Heart left ventricle (tissue), 16 donors: ENCODE measurements around the gene HP. TPM values are rescaled to one million over a fixed set of nuclear protein-coding genes. Genes with fewer than 3 reads are reported as not detected.
A peak's percentile ranks its signal among the peaks of the same experiment; 100 is the strongest.

ENCODE experiments used
- ATAC-seq, 4 donors: fragments of 200-7000 bp; cut with Tn5 transposase; one replicate each; pipeline ENCODE4 v1.9.1; 2020 to 2022; ENCODE audit warnings: moderate library complexity in 4 of 4, mild to moderate bottlenecking in 3 of 4, moderate number of reproducible peaks in 1 of 4
- DNase-seq, 5 donors: peaks; one replicate each; pipeline ENCODE4 v3.0.0-alpha.2; 2020
- H3K27ac ChIP-seq, 12 donors: fragments of 200-600 bp; sonication (generic) in 4 of 12; one replicate each; pipeline versions ENCODE4 v1.5.0 to v1.8.0; 2016 to 2022; ENCODE audit warnings: mild to moderate bottlenecking in 2 of 12
- H3K27me3 ChIP-seq, 9 donors: fragments of 200-600 bp; sonication (generic) in 2 of 9; one replicate each; pipeline versions ENCODE4 v1.5.1 to v1.8.0; 2016 to 2022; ENCODE audit warnings: mild to moderate bottlenecking in 3 of 9
- H3K36me3 ChIP-seq, 9 donors: fragments of 200-600 bp; sonication (generic) in 2 of 9; one replicate each; pipeline versions ENCODE4 v1.5.0 to v1.8.0; 2018 to 2022; ENCODE audit warnings: mild to moderate bottlenecking in 2 of 9
- H3K4me1 ChIP-seq, 12 donors: fragments of 200-600 bp; sonication (generic) in 4 of 12; one replicate each; pipeline versions ENCODE4 v1.5.0 to v1.8.0; 2016 to 2022; ENCODE audit warnings: mild to moderate bottlenecking in 3 of 12
- H3K4me3 ChIP-seq, 12 donors: fragments of 200-600 bp; sonication (generic) in 4 of 12; one replicate each; pipeline versions ENCODE4 v1.5.0 to v1.8.0; 2017 to 2022; ENCODE audit warnings: mild to moderate bottlenecking in 9 of 12, moderate library complexity in 4 of 12
- H3K9me3 ChIP-seq, 12 donors: fragments of 200-600 bp; sonication (generic) in 4 of 12; one replicate each; pipeline versions ENCODE4 v1.5.0 to v1.8.0; 2016 to 2022; ENCODE audit warnings: mild to moderate bottlenecking in 1 of 12
- CTCF ChIP-seq, 12 donors: fragments of 200-600 bp; sonication (generic) in 4 of 12; IDR thresholded peaks; one replicate each; pipeline versions ENCODE4 v1.5.0 to v1.8.0; 2018 to 2022; ENCODE audit warnings: antibody characterized with exemption in 12 of 12, mild to moderate bottlenecking in 5 of 12
- POLR2A ChIP-seq, 2 donors: fragments of 450-650 bp; IDR thresholded peaks; one replicate each; pipeline ENCODE4 v1.6.1; 2017; ENCODE audit warnings: antibody characterized with exemption in 2 of 2, mild to moderate bottlenecking in 2 of 2, moderate library complexity in 2 of 2
- WGBS, 4 donors: extraction: QIAGEN DNeasy Blood & Tissue Kit in 2 of 4; methylation state at CpG; one replicate each; pipeline versions ENCODE4 v1.1.5 to v1.1.7; 2013 to 2018; 5-methylcytosine and 5-hydroxymethylcytosine counted together
- intact Hi-C, 10 donors: fragments of 100-400 bp; cut with DNase I; formaldehyde crosslinking; loops; one replicate each; pipeline versions ENCODE4 v1.11.1 to v1.14.2; 2022
- polyA plus RNA-seq, 2 donors: library from polyadenylated mRNA; stranded (reverse); fragments of 200-250 nt; gene quantifications; one replicate each; pipeline ENCODE4 v1.2.3, GENCODE V29; 2013
- total RNA-seq, 9 donors: library from RNA; depleted of rRNA in 2 of 9; stranded (reverse); fragments of >200 nt in 2 of 9; fragmentation: NEBNext Ultra II Directional in 3 of 9; extraction: Animal tissue kit (Norgen Biotek cat#: 25700) in 3 of 9; gene quantifications; one replicate each; pipeline versions ENCODE4 v1.1.0 to v1.2.4, GENCODE V29; 2016 to 2023
- donor health status: ischemic (EF 13 %, LVEDD 7.1; RV severe dilation, severe dysfunction).
- donor health status: healthy with polysubstance abuse.
- donor health status: DM: no; HTN: yes; CAD: no.
- donor health status: DM: no; HTN: no; CAD: no.
- donor health status: ischemic (EF 25% LVEDD 6.9; RV normal size, moderate dysfunction).
- donor health status: ischemic (EF 25% LVEDD 5.7; RV mildly dilated, moderate dysfunction).
- donor health status: healthy.
- donor health status: DM: yes; HTN: yes; CAD: no.
- donor health status: ischemic (EF 35%, LVEDD 5.7; RV mildly dilated, moderate dysfunction).
- donor health status: nonischemic (EF 11% LVEDD 7.7; RV severe dilation, severe dysfunction).
- donor health status: DM: yes; HTN: yes; CAD: no.
- donor health status: PGD.
- donor health status: ischemic (EF 29% LVEDD 5.4; RV normal size, mild dysfunction).
- donor health status: nonischemic (EF 23%, LVEDD 6.1; RV moderate dilation, normal function).

Gene HP
- total and polyA plus RNA-seq, 11 donors = 0.42 to 314 (median 3.6) TPM

GRCh38 chr16:72083778-72084404 is 29.6 kb downstream of the HP start:
- H3K36me3 ChIP-seq = peaks cover 0 to 50% (median 41%) of the 10 kb centered on the region in 9 donors
- H3K27ac ChIP-seq = peak overlapping the region in 1 of 12 donors; percentile 76
- peaks cover 0 to 10% (median 0%) of the 10 kb centered on the region in 12 donors for H3K4me1 ChIP-seq
- WGBS, 4 donors = 64 to 78% (median 65%) methylated on average over 3 of the region's 3 CpGs
- intact Hi-C loops = no loop called here
- no peak overlapping the region for H3K4me3 ChIP-seq
- TF ChIP-seq CTCF (IDR thresholded peaks at IDR 0.05) = no peak
- TF ChIP-seq POLR2A (IDR thresholded peaks at IDR 0.05) = no peak
- peaks cover 0 to 16% (median 0%) of the 10 kb centered on the region in 12 donors for H3K9me3 ChIP-seq
- no peaks in the 10 kb centered on the region for H3K27me3 ChIP-seq
- DNase-seq (no peak), ATAC-seq (no peak)

- intact Hi-C loops = no loop called here
- H3K4me1 ChIP-seq = peaks cover 0 to 10% (median 0%) of the 10 kb centered on the region in 12 donors
- no peak for ATAC-seq
- 91 to 99% (median 98%) methylated on average over 10 of the region's 10 CpGs for WGBS, 4 donors
- peaks cover 0 to 56% (median 47%) of the 10 kb centered on the region in 9 donors for H3K36me3 ChIP-seq
- peaks cover 0 to 16% (median 0%) of the 10 kb centered on the region in 12 donors for H3K9me3 ChIP-seq
- H3K4me3 ChIP-seq = no peak overlapping the region
- TF ChIP-seq CTCF (IDR thresholded peaks at IDR 0.05) (no peak), POLR2A (IDR thresholded peaks at IDR 0.05) (no peak)
- DNase-seq = no peak
- H3K27me3 ChIP-seq = no peaks in the 10 kb centered on the region
- peak overlapping the region in 3 of 12 donors; percentile 8 to 76 (median 69) for H3K27ac ChIP-seq
Measured at GRCh38 chr16:72084445-72084844, 30.1 kb downstream of the HP start.

- peaks cover 0 to 10% (median 0%) of the 10 kb centered on the region in 12 donors for H3K4me1 ChIP-seq
- H3K27me3 ChIP-seq = no peaks in the 10 kb centered on the region
- H3K4me3 ChIP-seq = no peak overlapping the region
- H3K36me3 ChIP-seq = peaks cover 0 to 61% (median 52%) of the 10 kb centered on the region in 9 donors
- DNase-seq (peak; percentile 41 to 91 (median 73)), ATAC-seq (peak; percentile 89 to 95 (median 94))
- no peak for TF ChIP-seq CTCF (IDR thresholded peaks at IDR 0.05)
- TF ChIP-seq POLR2A (IDR thresholded peaks at IDR 0.05) = no peak
- H3K27ac ChIP-seq = peak overlapping the region in 9 of 12 donors; percentile 8 to 76 (median 48)
- H3K9me3 ChIP-seq = peaks cover 0 to 16% (median 0%) of the 10 kb centered on the region in 12 donors
- intact Hi-C loops = loop anchor here in 1 of 10 donors (5.0 kb wide), 1 partner anchor 63 kb away; no protein-coding TSS in a partner anchor
- WGBS, 4 donors = 60 to 75% (median 65%) methylated on average over 2 of the region's 2 CpGs
Measured at GRCh38 chr16:72085002-72085401, 30.7 kb downstream of the HP start.

GRCh38 chr16:72091217-72091616 is 36.9 kb downstream of the HP start:
- H3K4me1 ChIP-seq = peaks cover 5 to 35% (median 28%) of the 10 kb centered on the region in 12 donors
- H3K4me3 ChIP-seq = no peak overlapping the region
- intact Hi-C loops = loop anchor here in 2 of 10 donors (5.0 to 10.0 kb wide), 3 partner anchors 79 to 196 kb away; partner anchors contain the start of genes DHODH (in 1 of the 2) and IST1 (in 1 of the 2)
- no peak for DNase-seq
- H3K9me3 ChIP-seq = no peaks in the 10 kb centered on the region
- TF ChIP-seq CTCF (IDR thresholded peaks at IDR 0.05) (no peak), POLR2A (IDR thresholded peaks at IDR 0.05) (no peak)
- no peak for ATAC-seq
- 83 to 92% (median 87%) methylated on average over 3 of the region's 3 CpGs for WGBS, 4 donors
- peaks cover 0 to 51% (median 43%) of the 10 kb centered on the region in 9 donors for H3K36me3 ChIP-seq
- H3K27ac ChIP-seq = no peak overlapping the region
- H3K27me3 ChIP-seq = no peaks in the 10 kb centered on the region
